Heart left ventricle (tissue), 13 donors: ENCODE data around the gene AP3S2.
"Not testable (repeated sequence)": the region's sequence is repeated elsewhere in the genome, so short reads cannot be mapped to it uniquely, and the experiment has no call there.

Experiments
- CTCF ChIP-seq, 12 donors: fragments of 200-600 bp; sonication (generic) in 4 of 12; IDR thresholded peaks; one replicate each; pipeline versions ENCODE4 v1.5.0 to v1.8.0; 2018 to 2022; ENCODE audit warnings: antibody characterized with exemption in 12 of 12, mild to moderate bottlenecking in 5 of 12
- POLR2A ChIP-seq, 2 donors: fragments of 450-650 bp; IDR thresholded peaks; one replicate each; pipeline ENCODE4 v1.6.1; 2017; ENCODE audit warnings: antibody characterized with exemption in 2 of 2, mild to moderate bottlenecking in 2 of 2, moderate library complexity in 2 of 2
- donor health status: ischemic (EF 13 %, LVEDD 7.1; RV severe dilation, severe dysfunction).
- donor health status: DM: no; HTN: yes; CAD: no.
- donor health status: DM: no; HTN: no; CAD: no.
- donor health status: ischemic (EF 25% LVEDD 6.9; RV normal size, moderate dysfunction).
- donor health status: ischemic (EF 25% LVEDD 5.7; RV mildly dilated, moderate dysfunction).
- donor health status: ischemic (EF 35%, LVEDD 5.7; RV mildly dilated, moderate dysfunction).
- donor health status: nonischemic (EF 11% LVEDD 7.7; RV severe dilation, severe dysfunction).
- donor health status: DM: yes; HTN: yes; CAD: no.
- donor health status: PGD.
- donor health status: ischemic (EF 29% LVEDD 5.4; RV normal size, mild dysfunction).
- donor health status: nonischemic (EF 23%, LVEDD 6.1; RV moderate dilation, normal function).

GRCh38 chr15:89854863-89855262 is 38.9 kb downstream of the AP3S2 start:
- not testable (repeated sequence) for TF ChIP-seq POLR2A, CTCF (IDR thresholded peaks at IDR 0.05)
